K562 (cell line): Measurements from ENCODE around the gene SLC48A1. TPM values are rescaled to one million over a fixed set of nuclear protein-coding genes. Genes with fewer than 3 reads are reported as not detected.

Experiments used
- ARID3A ChIP-seq: IDR thresholded peaks from 2 replicates; pipeline ENCODE4 v1.6.1; 2012; ENCODE audit warnings: low read depth, low read length, improper control_type of control experiment, borderline replicate concordance
- ARNT ChIP-seq, 2 experiments: fragments of 450-650 bp; IDR thresholded peaks; 2 replicates each; pipeline ENCODE4 v1.6.1; 2016; ENCODE audit warnings: mild to moderate bottlenecking in 1 of 2
- BHLHE40 ChIP-seq: IDR thresholded peaks from 2 replicates; pipeline ENCODE4 v1.6.1; 2011; ENCODE audit warnings: low read length, improper control_type of control experiment
- CEBPZ ChIP-seq: fragments of 150-350 bp; IDR thresholded peaks from 2 replicates; pipeline ENCODE4 v1.6.1; 2014; ENCODE audit warnings: low read depth, mild to moderate bottlenecking, low read length, borderline replicate concordance
- CSDE1 ChIP-seq, 2 experiments: fragments of 450-650 bp; IDR thresholded peaks; 2 replicates each; pipeline ENCODE4 v1.6.1; 2016; ENCODE audit warnings: mild to moderate bottlenecking in 1 of 2
- ELK1 ChIP-seq: sonication (generic); formaldehyde crosslinking; IDR thresholded peaks from 2 replicates; pipeline ENCODE4 v1.8.1; 2022; ENCODE audit warnings: missing genetic modification reagents
- ELK3 ChIP-seq: fragments of 450-650 bp; formaldehyde crosslinking; IDR thresholded peaks from 2 replicates; pipeline ENCODE4 v1.4.0; 2020; ENCODE audit warnings: mild to moderate bottlenecking
- HDAC1 ChIP-seq, 2 experiments: fragments of 450-650 bp; IDR thresholded peaks; 2 replicates each; pipeline ENCODE4 v1.6.1; 2016 to 2017; ENCODE audit warnings: inconsistent platforms in 1 of 2, mild to moderate bottlenecking in 1 of 2, moderate library complexity in 1 of 2
- HIVEP1 ChIP-seq: fragments of 250-450 bp; sonication (Bioruptor Pico); IDR thresholded peaks from 2 replicates; pipeline ENCODE4 v1.4.0; 2020; ENCODE audit warnings: mild to moderate bottlenecking
- MEF2A ChIP-seq: IDR thresholded peaks from 2 replicates; pipeline ENCODE4 v1.6.1; 2011; ENCODE audit warnings: low read depth, mild to moderate bottlenecking, low read length, moderate library complexity; ENCODE audit not compliant: control insufficient read depth
- MXI1 ChIP-seq: IDR thresholded peaks from 2 replicates; pipeline ENCODE4 v1.6.1; 2011; ENCODE audit warnings: low read depth, mild to moderate bottlenecking, improper control_type of control experiment, low read length
- NCOR1 ChIP-seq: fragments of 450-650 bp; IDR thresholded peaks from 2 replicates; pipeline ENCODE4 v1.6.1; 2016; ENCODE audit warnings: mild to moderate bottlenecking, moderate library complexity
- NR2C1 ChIP-seq, 2 experiments: fragments of 450-650 bp; IDR thresholded peaks; 2 replicates each; pipeline ENCODE4 v1.6.1; 2017; ENCODE audit warnings: mild to moderate bottlenecking in 2 of 2, antibody characterized with exemption in 1 of 2, inconsistent platforms in 1 of 2, missing compliant biosample characterization in 1 of 2, missing genetic modification characterization in 1 of 2
- NUFIP1 ChIP-seq: fragments of 450-650 bp; IDR thresholded peaks from 2 replicates; pipeline ENCODE4 v1.6.1; 2018; ENCODE audit not compliant: partially characterized antibody
- OTX1 ChIP-seq: fragments of 450-650 bp; formaldehyde crosslinking; IDR thresholded peaks from 2 replicates; pipeline ENCODE4 v1.4.0; 2022; ENCODE audit warnings: mild to moderate bottlenecking
- POLR3G ChIP-seq: IDR thresholded peaks from 2 replicates; pipeline ENCODE4 v1.6.1; 2011; ENCODE audit not compliant: insufficient read length, insufficient replicate concordance; ENCODE audit errors: extremely low read depth
- SRSF3 ChIP-seq: fragments of 200-400 bp; formaldehyde crosslinking; IDR thresholded peaks from 2 replicates; pipeline ENCODE4 v1.6.1; 2016; ENCODE audit warnings: mild to moderate bottlenecking, low read length, moderate library complexity; ENCODE audit not compliant: insufficient read depth
- THRAP3 ChIP-seq: fragments of 450-650 bp; IDR thresholded peaks from 2 replicates; pipeline ENCODE4 v1.6.1; 2016; ENCODE audit warnings: mild to moderate bottlenecking, inconsistent platforms, borderline replicate concordance
- TRIM24 ChIP-seq, 2 experiments: fragments of 450-650 bp; IDR thresholded peaks; 2 replicates each; pipeline ENCODE4 v1.6.1; 2016
- USF1 ChIP-seq: sonication (generic); formaldehyde crosslinking; IDR thresholded peaks from 2 replicates; pipeline ENCODE4 v1.9.0; 2022; ENCODE audit warnings: mild to moderate bottlenecking, missing genetic modification reagents
- ZNF184 ChIP-seq: sonication (generic); formaldehyde crosslinking; IDR thresholded peaks from 2 replicates; pipeline ENCODE4 v1.5.0; 2020; ENCODE audit warnings: missing genetic modification reagents
- polyA plus RNA-seq, 8 experiments: library from polyadenylated mRNA; depleted of rRNA in 4 of 8; stranded (reverse) in 5 of 8; unstranded in 3 of 8; fragments of >200 nt; fragmentation: Nextera tagmentation in 2 of 8; fragmentation: Illumina TruSeq in 1 of 8; extraction: Ambion mirVana in 2 of 8; extraction: Trizol in 1 of 8; gene quantifications; 2 replicates each; pipeline versions ENCODE4 v1.2.1 to v1.2.3, GENCODE V29; 2011 to 2014; ENCODE audit warnings: inconsistent platforms in 1 of 8, missing spikeins in 1 of 8
- total RNA-seq, 7 experiments: library from RNA; depleted of rRNA in 6 of 7; stranded (reverse); fragments of >200 nt in 6 of 7; fragmentation: Illumina TruSeq in 2 of 7; extraction: Trizol in 2 of 7; gene quantifications; 2 replicates each; pipeline versions ENCODE4 v1.2.1 to v1.2.3, GENCODE V29; 2011 to 2021; ENCODE audit warnings: low replicate concordance in 1 of 7

SLC48A1 gene
- total and polyA plus RNA-seq, 9 of the 15 experiments (the other 6 are each of a cell fraction or from before 2014, with no cell fraction given): 10.7 to 37.5 (median 18.7) TPM

GRCh38 chr12:47819138-47819895 is 46.3 kb downstream of the SLC48A1 start (continued):
- TF ChIP-seq ARID3A (no peak), ZNF184 (no peak), CEBPZ (no peak), HDAC1 (IDR thresholded peaks at IDR 0.05) (no peak), POLR3G (no peak), BHLHE40 (no peak), TRIM24 (IDR thresholded peaks at IDR 0.05) (no peak), ELK1 (CRISPR knock-in tag) (no peak), NR2C1 (IDR thresholded peaks at IDR 0.05) (peak; percentile 87), NR2C1 (tag; IDR thresholded peaks at IDR 0.05) (peak; percentile 92), ELK3 (no peak), SRSF3 (no peak), USF1 (CRISPR knock-in tag) (no peak), HIVEP1 (no peak), ARNT (IDR thresholded peaks at IDR 0.05) (no peak), MXI1 (no peak), MEF2A (no peak), NCOR1 (no peak), OTX1 (no peak), NUFIP1 (no peak), CSDE1 (IDR thresholded peaks at IDR 0.05) (no peak), THRAP3 (no peak)
